ENCODE results near the gene POMC. TPM values are rescaled to one million over a fixed set of nuclear protein-coding genes. Genes with fewer than 3 reads are reported as not detected.
"Not testable (repeated sequence)": the region's sequence is repeated elsewhere in the genome, so short reads cannot be mapped to it uniquely, and the experiment has no call there.

Gene POMC
- total RNA-seq, 1 donor from 2014 or later, result 0.29 TPM

DNA sequence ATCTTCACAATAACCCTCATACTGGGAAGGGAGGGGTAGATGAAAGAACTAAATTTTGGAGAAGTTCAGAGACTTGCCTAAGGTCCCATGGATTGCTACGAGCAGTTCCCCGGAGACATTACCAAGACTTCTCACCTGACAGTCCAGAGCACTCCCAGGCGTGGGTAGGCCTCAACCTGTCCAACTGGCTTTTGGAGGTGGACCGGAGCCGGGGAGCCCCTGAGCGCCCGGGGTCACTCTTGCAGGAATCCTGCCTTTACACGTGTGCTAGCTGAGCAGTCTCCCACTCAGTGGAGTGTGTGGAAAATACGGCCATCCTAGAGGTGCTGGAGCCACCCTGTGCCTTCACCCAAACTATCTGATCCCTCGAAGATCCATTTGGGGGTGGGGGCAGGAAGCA is 8.0 kb downstream of the POMC start:
- TF ChIP-seq, protein P1, sequence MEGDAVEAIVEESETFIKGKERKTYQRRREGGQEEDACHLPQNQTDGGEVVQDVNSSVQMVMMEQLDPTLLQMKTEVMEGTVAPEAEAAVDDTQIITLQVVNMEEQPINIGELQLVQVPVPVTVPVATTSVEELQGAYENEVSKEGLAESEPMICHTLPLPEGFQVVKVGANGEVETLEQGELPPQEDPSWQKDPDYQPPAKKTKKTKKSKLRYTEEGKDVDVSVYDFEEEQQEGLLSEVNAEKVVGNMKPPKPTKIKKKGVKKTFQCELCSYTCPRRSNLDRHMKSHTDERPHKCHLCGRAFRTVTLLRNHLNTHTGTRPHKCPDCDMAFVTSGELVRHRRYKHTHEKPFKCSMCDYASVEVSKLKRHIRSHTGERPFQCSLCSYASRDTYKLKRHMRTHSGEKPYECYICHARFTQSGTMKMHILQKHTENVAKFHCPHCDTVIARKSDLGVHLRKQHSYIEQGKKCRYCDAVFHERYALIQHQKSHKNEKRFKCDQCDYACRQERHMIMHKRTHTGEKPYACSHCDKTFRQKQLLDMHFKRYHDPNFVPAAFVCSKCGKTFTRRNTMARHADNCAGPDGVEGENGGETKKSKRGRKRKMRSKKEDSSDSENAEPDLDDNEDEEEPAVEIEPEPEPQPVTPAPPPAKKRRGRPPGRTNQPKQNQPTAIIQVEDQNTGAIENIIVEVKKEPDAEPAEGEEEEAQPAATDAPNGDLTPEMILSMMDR (IDR thresholded peaks at IDR 0.05; ENCODE audit: partially characterized antibody, unreplicated experiment), result no peak
- peaks cover 4% of the 10 kb centered on the region for H3K36me3 Mint-ChIP-seq (ENCODE audit: unreplicated experiment)
- no peak overlapping the region for H3K4me3 Mint-ChIP-seq (ENCODE audit: unreplicated experiment)
- H3K27me3 Mint-ChIP-seq (ENCODE audit: unreplicated experiment), result peaks cover 10% of the 10 kb centered on the region
- H3K4me1 Mint-ChIP-seq (ENCODE audit: low read depth, unreplicated experiment), result peaks cover 11% of the 10 kb centered on the region
- DNase-seq, result no peak
- no peak overlapping the region for H3K27ac Mint-ChIP-seq (ENCODE audit: unreplicated experiment)
- H3K9me3 Mint-ChIP-seq (ENCODE audit: unreplicated experiment), result peaks cover 9% of the 10 kb centered on the region

DNA sequence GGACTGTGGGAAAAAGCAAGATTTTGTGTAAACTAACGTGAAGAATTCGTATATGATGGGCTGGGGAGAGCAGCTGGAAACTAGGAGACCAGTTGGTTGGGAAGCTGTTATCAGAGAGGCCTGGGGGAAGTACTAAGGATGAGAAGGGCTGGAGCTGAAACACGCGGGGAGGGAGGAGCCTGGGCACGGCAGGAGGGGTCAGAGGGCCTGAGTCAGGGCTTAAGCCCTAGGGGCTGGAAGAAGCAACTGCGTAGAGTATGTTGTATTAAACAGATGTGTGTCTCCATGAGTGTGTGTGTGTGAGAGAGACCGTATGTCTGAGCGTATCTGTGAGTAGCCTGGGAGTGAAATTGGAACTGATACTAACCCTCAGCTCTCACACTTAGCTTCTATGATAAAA is 8.4 kb downstream of the POMC start:
- H3K27me3 Mint-ChIP-seq (ENCODE audit: unreplicated experiment), result peaks cover 9% of the 10 kb centered on the region
- peak overlapping the region; percentile 23 for H3K4me3 Mint-ChIP-seq (ENCODE audit: unreplicated experiment)
- H3K4me1 Mint-ChIP-seq (ENCODE audit: low read depth, unreplicated experiment), result peaks cover 11% of the 10 kb centered on the region
- TF ChIP-seq, protein P1 (IDR thresholded peaks at IDR 0.05; ENCODE audit: partially characterized antibody, unreplicated experiment), result peak; percentile 14
- H3K27ac Mint-ChIP-seq (ENCODE audit: unreplicated experiment), result peak overlapping the region; percentile 53
- DNase-seq, result peak; percentile 59
- peaks cover 9% of the 10 kb centered on the region for H3K9me3 Mint-ChIP-seq (ENCODE audit: unreplicated experiment)
- peaks cover 5% of the 10 kb centered on the region for H3K36me3 Mint-ChIP-seq (ENCODE audit: unreplicated experiment)

DNA sequence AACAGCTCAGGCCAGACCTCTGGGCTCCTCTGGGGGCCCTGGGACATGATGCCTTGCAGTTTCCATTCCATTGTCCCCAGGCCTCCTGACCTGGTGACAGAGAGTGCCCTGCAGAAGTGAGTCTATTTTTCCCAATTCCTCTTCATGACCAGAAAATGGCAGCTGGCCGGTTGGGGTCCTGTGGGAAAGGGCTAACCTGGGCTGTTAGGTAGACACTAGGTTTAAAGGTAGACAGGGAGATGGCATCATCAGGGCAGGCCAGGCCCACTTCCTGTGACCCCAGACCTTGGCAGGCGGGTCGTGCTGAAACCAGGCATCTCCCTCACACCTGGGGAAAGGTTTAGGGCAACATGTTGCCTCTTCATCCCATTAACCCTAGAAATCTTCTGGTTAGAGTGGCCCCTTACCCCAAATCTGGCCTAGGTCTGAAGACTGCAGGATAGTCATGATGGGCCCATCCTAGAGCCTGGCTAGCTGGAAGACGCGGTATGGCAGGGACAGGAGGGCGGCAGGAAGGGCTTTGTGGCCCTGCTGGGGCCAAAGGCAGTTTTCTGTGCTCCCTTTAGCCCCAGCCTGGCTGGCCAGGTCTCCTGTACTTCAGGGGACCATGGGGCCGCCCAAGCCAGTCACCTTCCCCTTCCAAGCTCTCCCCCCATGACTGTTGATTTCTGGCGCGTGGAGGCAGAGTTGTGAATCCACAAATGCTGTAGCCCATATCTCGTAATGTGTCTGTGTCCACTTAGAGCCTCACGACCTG is 10.1 kb downstream of the POMC start:
- Mint-ChIP-seq H3K9me3 (ENCODE audit: unreplicated experiment) (peaks cover 9% of the 10 kb centered on the region), H3K27me3 (ENCODE audit: unreplicated experiment) (peaks cover 9% of the 10 kb centered on the region), H3K4me3 (ENCODE audit: unreplicated experiment) (no peak overlapping the region), H3K4me1 (ENCODE audit: low read depth, unreplicated experiment) (peaks cover 11% of the 10 kb centered on the region), H3K36me3 (ENCODE audit: unreplicated experiment) (peaks cover 14% of the 10 kb centered on the region), H3K27ac (ENCODE audit: unreplicated experiment) (no peak overlapping the region)
- TF ChIP-seq, protein P1 (IDR thresholded peaks at IDR 0.05; ENCODE audit: partially characterized antibody, unreplicated experiment), result no peak
- no peak for DNase-seq

DNA sequence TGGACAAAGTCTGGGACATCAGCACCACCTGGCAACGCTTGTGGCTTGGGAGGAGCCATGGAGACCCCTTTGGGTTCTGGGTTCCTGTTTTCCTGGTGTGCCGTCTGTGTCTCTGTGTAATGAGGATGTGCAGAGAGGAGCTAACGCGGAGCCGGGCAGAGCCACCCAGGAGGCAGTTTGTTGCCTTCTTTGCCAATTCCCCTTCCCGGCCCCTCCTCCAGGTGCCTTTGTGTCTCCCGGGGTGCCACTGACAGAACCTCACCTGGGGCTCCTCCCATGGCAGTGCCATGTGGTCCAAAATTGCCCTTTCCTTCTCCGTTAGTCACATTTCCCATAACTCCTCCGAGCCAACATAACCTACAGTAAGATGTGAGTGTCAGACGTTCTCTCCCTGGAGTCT is 13.0 kb downstream of the POMC start:
- Mint-ChIP-seq H3K27me3 (ENCODE audit: unreplicated experiment) (peaks cover 12% of the 10 kb centered on the region), H3K27ac (ENCODE audit: unreplicated experiment) (no peak overlapping the region), H3K4me3 (ENCODE audit: unreplicated experiment) (no peak overlapping the region), H3K36me3 (ENCODE audit: unreplicated experiment) (peaks cover 14% of the 10 kb centered on the region), H3K4me1 (ENCODE audit: low read depth, unreplicated experiment) (peaks cover 6% of the 10 kb centered on the region), H3K9me3 (ENCODE audit: unreplicated experiment) (peaks cover 4% of the 10 kb centered on the region)
- TF ChIP-seq, protein P1 (IDR thresholded peaks at IDR 0.05; ENCODE audit: partially characterized antibody, unreplicated experiment), result no peak
- DNase-seq, result no peak

DNA sequence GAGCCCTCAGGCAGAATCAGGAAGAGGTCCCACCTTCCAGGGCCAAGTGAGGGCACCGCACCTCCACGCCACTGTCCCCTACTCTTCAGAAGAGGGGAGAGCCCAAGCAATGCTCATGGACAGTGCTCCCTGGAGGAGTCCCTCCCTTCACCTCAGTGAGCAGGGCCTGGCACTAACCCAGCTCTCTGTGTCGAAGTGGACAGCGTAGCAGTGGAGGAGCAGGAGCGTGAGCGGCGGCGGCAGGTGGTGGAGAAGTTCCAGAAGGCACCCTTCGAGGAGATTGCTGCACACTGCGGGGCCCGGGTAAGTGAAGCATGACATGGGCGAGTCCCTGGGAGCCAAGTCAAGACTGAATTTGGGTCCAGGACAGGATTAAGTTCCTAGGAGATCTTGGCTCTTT is 16.7 kb downstream of the POMC start:
- no peak for DNase-seq
- peaks cover 14% of the 10 kb centered on the region for H3K36me3 Mint-ChIP-seq (ENCODE audit: unreplicated experiment)
- TF ChIP-seq, protein P1 (IDR thresholded peaks at IDR 0.05; ENCODE audit: partially characterized antibody, unreplicated experiment), result no peak
- peaks cover 8% of the 10 kb centered on the region for H3K27me3 Mint-ChIP-seq (ENCODE audit: unreplicated experiment)
- no peaks in the 10 kb centered on the region for H3K4me1 Mint-ChIP-seq (ENCODE audit: low read depth, unreplicated experiment)
- H3K27ac Mint-ChIP-seq (ENCODE audit: unreplicated experiment), result no peak overlapping the region
- no peaks in the 10 kb centered on the region for H3K9me3 Mint-ChIP-seq (ENCODE audit: unreplicated experiment)
- H3K4me3 Mint-ChIP-seq (ENCODE audit: unreplicated experiment), result no peak overlapping the region

DNA sequence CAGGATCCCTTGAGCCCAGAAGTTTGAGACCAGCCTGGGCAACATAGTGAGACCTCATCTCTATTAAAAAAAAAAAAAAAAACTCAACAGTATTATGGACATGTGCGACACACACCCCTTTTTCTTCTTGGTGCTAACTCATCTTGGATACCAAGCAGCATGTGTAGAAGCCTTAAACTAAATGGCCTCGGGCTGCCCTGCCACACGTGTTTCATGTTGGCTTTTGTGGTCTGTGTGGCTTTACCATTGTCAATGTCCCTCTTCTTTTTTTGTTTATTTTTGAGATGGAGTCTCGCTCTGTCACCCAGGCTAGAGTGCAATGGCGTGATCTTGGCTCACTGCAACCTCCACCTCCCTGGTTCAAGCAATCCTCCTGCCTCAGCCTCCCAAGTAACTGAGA is 17.4 kb downstream of the POMC start:
- H3K4me1 Mint-ChIP-seq (ENCODE audit: low read depth, unreplicated experiment); H3K9me3 Mint-ChIP-seq (ENCODE audit: unreplicated experiment); H3K27me3 Mint-ChIP-seq (ENCODE audit: unreplicated experiment); DNase-seq; H3K4me3 Mint-ChIP-seq (ENCODE audit: unreplicated experiment); H3K27ac Mint-ChIP-seq (ENCODE audit: unreplicated experiment): not testable (repeated sequence)
- H3K36me3 Mint-ChIP-seq (ENCODE audit: unreplicated experiment), result peaks cover 14% of the 10 kb centered on the region
